ENCODE measurements around the gene HIP1R.

Gene HIP1R

GRCh38 chr12:122850695-122851350 lies 15.6 kb downstream of the HIP1R start:
- TF ChIP-seq TSHZ2 (CRISPR knock-in tag; IDR thresholded peaks at IDR 0.05) (no peak), OSR1 (CRISPR knock-in tag; IDR thresholded peaks at IDR 0.05) (no peak), ARNTL (CRISPR knock-in tag; IDR thresholded peaks at IDR 0.05; ENCODE audit: borderline replicate concordance, low read depth) (no peak), ESRRG (CRISPR knock-in tag; IDR thresholded peaks at IDR 0.05) (no peak), CSRNP3 (CRISPR knock-in tag; IDR thresholded peaks at IDR 0.05) (no peak), RARB (CRISPR knock-in tag; IDR thresholded peaks at IDR 0.05) (no peak), TOX (CRISPR knock-in tag; IDR thresholded peaks at IDR 0.05; ENCODE audit: borderline replicate concordance) (no peak), POU6F1 (CRISPR knock-in tag; IDR thresholded peaks at IDR 0.05; ENCODE audit: borderline replicate concordance, low read depth) (no peak), ZNF70 (CRISPR knock-in tag; IDR thresholded peaks at IDR 0.05) (no peak)
- no peak for ATAC-seq

GRCh38 chr12:122851820-122852219 lies 16.6 kb downstream of the HIP1R start:
- TF ChIP-seq ARNTL (CRISPR knock-in tag; IDR thresholded peaks at IDR 0.05; ENCODE audit: borderline replicate concordance, low read depth): no peak
- no peak for TF ChIP-seq BACH2 (CRISPR knock-in tag; IDR thresholded peaks at IDR 0.05; ENCODE audit: borderline replicate concordance)
- peak; percentile 78 for ATAC-seq

GRCh38 chr12:122852336-122853275 lies 17.3 kb downstream of the HIP1R start:
- no peak for TF ChIP-seq ZNF565 (CRISPR knock-in tag; conservative IDR thresholded peaks at IDR 0.05; ENCODE audit: low read depth)
- TF ChIP-seq TSHZ2 (CRISPR knock-in tag; IDR thresholded peaks at IDR 0.05): no peak
- no peak for TF ChIP-seq ZNF8 (CRISPR knock-in tag; IDR thresholded peaks at IDR 0.05)
- TF ChIP-seq POU6F1 (CRISPR knock-in tag; IDR thresholded peaks at IDR 0.05; ENCODE audit: borderline replicate concordance, low read depth): no peak
- no peak for TF ChIP-seq ZFP30 (CRISPR knock-in tag; IDR thresholded peaks at IDR 0.05)
- no peak for TF ChIP-seq ZFP3 (CRISPR knock-in tag; IDR thresholded peaks at IDR 0.05)
- TF ChIP-seq ZNF70 (CRISPR knock-in tag; IDR thresholded peaks at IDR 0.05): no peak
- TF ChIP-seq OSR1 (CRISPR knock-in tag; IDR thresholded peaks at IDR 0.05): no peak
- TF ChIP-seq ARNTL (CRISPR knock-in tag; IDR thresholded peaks at IDR 0.05; ENCODE audit: borderline replicate concordance, low read depth): no peak
- TF ChIP-seq PPARA (CRISPR knock-in tag; IDR thresholded peaks at IDR 0.05; ENCODE audit: borderline replicate concordance): no peak
- no peak for TF ChIP-seq BACH2 (CRISPR knock-in tag; IDR thresholded peaks at IDR 0.05; ENCODE audit: borderline replicate concordance)
- TF ChIP-seq GLIS3 (CRISPR knock-in tag; IDR thresholded peaks at IDR 0.05): no peak

More at GRCh38 chr12:122852336-122853275, 17.3 kb downstream of the HIP1R start:
- peak; percentile 42 for ATAC-seq
